ENCODE data around the gene C1orf232.

The C1orf232 gene

GRCh38 chr1:26121854-26122773, 46.6 kb downstream of the C1orf232 start:
- Histone ChIP-seq H3K4me1 (ENCODE audit: control insufficient read depth, insufficient read depth, low read length) (peaks cover 11% of the 10 kb centered on the region; the same call in 1 of the 2 replicates), H3K4me3 (ENCODE audit: low read depth, low read length) (no peak overlapping the region), H3K9me3 (ENCODE audit: control insufficient read depth, insufficient read depth, low read depth, low read length) (no peaks in the 10 kb centered on the region), H3K36me3 (ENCODE audit: control insufficient read depth in 2 of 2, insufficient read depth in 1 of 2, low read length in 2 of 2) (peaks cover 9 to 32% of the 10 kb centered on the region in 2 experiments; a peak in 2 of 3 replicates), H3K27ac (ENCODE audit: extremely low read depth, low read depth, low read length) (no peak overlapping the region)
- CTCF ChIA-PET: interaction anchor here (0.9 to 2.9 kb wide), 9 partner anchors 9 to 226 kb away, joined by 3 to 16 read pairs (median 4); partner anchors contain the start of genes CATSPER4 and SH3BGRL3
- no peak for TF ChIP-seq ZNF837 (tag by site-specific recombination; IDR thresholded peaks at IDR 0.05)
- TF ChIP-seq ZNF639 (tag by site-specific recombination; IDR thresholded peaks at IDR 0.05): 0 out of 2 replicates have a peak, but pooled peaks have one; percentile 2
- peak; percentile 46; the same call in 1 of the 2 replicates for TF ChIP-seq ZNF600 (tag by site-specific recombination; IDR thresholded peaks at IDR 0.05)
- TF ChIP-seq ZNF548 (tag by site-specific recombination; IDR thresholded peaks at IDR 0.05): no peak
- TF ChIP-seq ZNF221 (tag by site-specific recombination; IDR thresholded peaks at IDR 0.05; ENCODE audit: borderline replicate concordance): no peak
- peak; percentile 42; the same call in 1 of the 2 replicates for TF ChIP-seq PRDM6 (tag by site-specific recombination; IDR thresholded peaks at IDR 0.05)
- TF ChIP-seq ZBTB44 (tag by site-specific recombination; IDR thresholded peaks at IDR 0.05): 0 out of 2 replicates have a peak, but pooled peaks have one; percentile 4
- peak; percentile 22; the same call in 1 of the 2 replicates for TF ChIP-seq SP7 (tag by site-specific recombination; IDR thresholded peaks at IDR 0.05)
- TF ChIP-seq ZNF785 (tag by site-specific recombination; IDR thresholded peaks at IDR 0.05): no peak
- POLR2A ChIA-PET: interaction anchor here (1.1 kb wide), 1 partner anchor 8 kb away, joined by 3 read pairs; no protein-coding TSS in a partner anchor

- no peak overlapping the region for H3K27ac ChIP-seq (ENCODE audit: extremely low read depth, low read depth, low read length)
- H3K9me3 ChIP-seq (ENCODE audit: control insufficient read depth, insufficient read depth, low read depth, low read length): no peaks in the 10 kb centered on the region
- CTCF ChIA-PET: interaction anchor here (1.5 kb wide), 1 partner anchor 25 kb away, joined by 10 read pairs; no protein-coding TSS in a partner anchor
- H3K36me3 ChIP-seq (ENCODE audit: control insufficient read depth in 2 of 2, insufficient read depth in 1 of 2, low read length in 2 of 2): peaks cover 15 to 45% of the 10 kb centered on the region in 2 experiments; a peak in 2 of 3 replicates
- H3K4me3 ChIP-seq (ENCODE audit: low read depth, low read length): no peak overlapping the region
- H3K4me1 ChIP-seq (ENCODE audit: control insufficient read depth, insufficient read depth, low read length): peaks cover 6% of the 10 kb centered on the region; the same call in 1 of the 2 replicates
- POLR2A ChIA-PET: no interaction called here
- TF ChIP-seq ZNF701 (tag by site-specific recombination; IDR thresholded peaks at IDR 0.05) (no peak), PRDM6 (tag by site-specific recombination; IDR thresholded peaks at IDR 0.05) (no peak), ZSCAN5A (tag by site-specific recombination; IDR thresholded peaks at IDR 0.05) (no peak), REPIN1 (tag by site-specific recombination; IDR thresholded peaks at IDR 0.05; ENCODE audit: low read depth) (no peak), ZNF707 (tag by site-specific recombination; IDR thresholded peaks at IDR 0.05) (no peak), ZBTB11 (tag by site-specific recombination; conservative IDR thresholded peaks at IDR 0.05; ENCODE audit: low read depth) (no peak), ZNF571 (tag by site-specific recombination; IDR thresholded peaks at IDR 0.05) (no peak), ZNF10 (tag by site-specific recombination; IDR thresholded peaks at IDR 0.05) (no peak), ZNF248 (tag by site-specific recombination; IDR thresholded peaks at IDR 0.05) (no peak), ZBTB17 (tag by site-specific recombination; IDR thresholded peaks at IDR 0.05) (no peak), ZNF155 (tag by site-specific recombination; IDR thresholded peaks at IDR 0.05) (no peak), BCL11B (tag by site-specific recombination; IDR thresholded peaks at IDR 0.05; ENCODE audit: low read depth) (no peak)
Measured at GRCh38 chr1:26119892-26120608, 48.7 kb downstream of the C1orf232 start.

All from HEK293 (cell line).